Ovary (tissue), 9 donors: ENCODE measurements around the gene SANBR. TPM values are rescaled to one million over a fixed set of nuclear protein-coding genes. Genes with fewer than 3 reads are reported as not detected.

Source experiments
- DNase-seq, 5 donors: peaks; one replicate each; pipeline ENCODE4 v3.0.0-alpha.2; 2019 to 2020
- H3K27ac ChIP-seq, 2 donors: fragments of 200-600 bp; one replicate each; pipeline versions ENCODE4 v1.5.1 to v1.8.0; 2019 to 2022
- H3K27me3 ChIP-seq: fragments of 200-600 bp; one replicate; pipeline ENCODE4 v1.8.0; 2022
- H3K36me3 ChIP-seq: fragments of 200-600 bp; sonication (generic); one replicate; pipeline ENCODE4 v1.5.1; 2019
- H3K4me1 ChIP-seq: one replicate; pipeline ENCODE4 v1.8.1; 2013; ENCODE audit warnings: mild to moderate bottlenecking, moderate library complexity; ENCODE audit not compliant: insufficient read depth
- H3K4me3 ChIP-seq: fragments of 200-600 bp; sonication (generic); one replicate; pipeline ENCODE4 v1.5.1; 2017
- H3K9me3 ChIP-seq, 2 donors: fragments of 200-600 bp in 1 of 2; sonication (generic) in 1 of 2; one replicate each; pipeline versions ENCODE4 v1.5.1 to v1.8.1; 2013 to 2019; ENCODE audit warnings: mild to moderate bottlenecking in 1 of 2, moderate library complexity in 1 of 2
- CTCF ChIP-seq, 3 donors: fragments of 450-650 bp in 2 of 3; fragments of 200-600 bp in 1 of 3; IDR thresholded peaks; one replicate each; pipeline versions ENCODE4 v1.5.1 to v1.8.0; 2016 to 2022; ENCODE audit warnings: antibody characterized with exemption in 3 of 3, mild to moderate bottlenecking in 1 of 3
- EP300 ChIP-seq: sonication (generic); formaldehyde crosslinking; IDR thresholded peaks from one replicate; pipeline ENCODE4 v1.6.1; 2017; ENCODE audit warnings: antibody characterized with exemption
- POLR2A ChIP-seq: fragments of 450-650 bp; IDR thresholded peaks from one replicate; pipeline ENCODE4 v1.6.1; 2017; ENCODE audit warnings: antibody characterized with exemption, mild to moderate bottlenecking, moderate library complexity
- WGBS, 3 donors: extraction: QIAGEN DNeasy Blood & Tissue Kit in 1 of 3; methylation state at CpG; one replicate each; pipeline versions ENCODE4 v1.1.5 to v1.1.7; 2013 to 2017; 5-methylcytosine and 5-hydroxymethylcytosine counted together
- intact Hi-C, 4 donors: fragments of 100-400 bp; cut with DNase I; formaldehyde crosslinking; loops; one replicate each; pipeline versions ENCODE4 v1.11.0 to v1.15.1; 2022 to 2023
- polyA plus RNA-seq, 2 donors: library from polyadenylated mRNA; stranded (reverse); fragments of 200-250 nt in 1 of 2; fragments of 350-450 nt in 1 of 2; fragmentation: Illumina TruSeq in 1 of 2; extraction: RNeasy Lipid Tissue Mini Kit (QIAGEN cat#74804) in 1 of 2; gene quantifications; one replicate each; pipeline ENCODE4 v1.2.3, GENCODE V29; 2013 to 2014
- total RNA-seq, 7 donors: library from RNA; depleted of rRNA in 2 of 7; stranded (reverse); fragments of >200 nt in 2 of 7; fragmentation: NEBNext Ultra II Directional in 3 of 7; extraction: Animal tissue kit (Norgen Biotek cat#: 25700) in 3 of 7; gene quantifications; one replicate each; pipeline versions ENCODE4 v1.1.0 to v1.2.4, GENCODE V29; 2016 to 2023
- donor health status: DM: no; HTN: no; CAD: no; lungs with moderate emphysema.
- donor health status: DM: no; HTN: no; CAD: no.
- donor health status: Bipolar disorder and iron deficiency.
- donor health status: DM: yes; HTN: yes; CAD: no.
- donor health status: DM: no; HTN: no; CAD: no.
- donor health status: DM: yes; HTN: yes; CAD: no.

Gene SANBR
- total and polyA plus RNA-seq, 9 donors = 2.7 to 9.5 (median 5.0) TPM

- no peak for DNase-seq
- no peaks in the 10 kb centered on the region for H3K27me3 ChIP-seq
- no peak overlapping the region for H3K27ac ChIP-seq
- no peaks in the 10 kb centered on the region for H3K4me1 ChIP-seq
- H3K4me3 ChIP-seq = no peak overlapping the region
- TF ChIP-seq EP300 (no peak), CTCF (IDR thresholded peaks at IDR 0.05) (no peak), POLR2A (no peak)
- 66 to 75% (median 68%) methylated on average over 6 of the region's 6 CpGs for WGBS, 3 donors
- no peaks in the 10 kb centered on the region for H3K36me3 ChIP-seq
- intact Hi-C loops = no loop called here
- no peaks in the 10 kb centered on the region for H3K9me3 ChIP-seq
Observed at GRCh38 chr2:61114147-61114546, 48.5 kb downstream of the SANBR start.

Other genes starting within 250 kb of the SANBR start
- 10 to 100 TPM; 16.0 to 45.1 (median 20.9) TPM for gene REL, start 184.3 kb upstream of the SANBR start, total RNA-seq
- 1 to 10 TPM; 3.8 to 6.1 TPM for gene REL, start 184.3 kb upstream of the SANBR start, polyA plus RNA-seq
- 10 to 100 TPM; 16.5 to 28.1 (median 22.5) TPM for gene PEX13, start 48.2 kb upstream of the SANBR start, total RNA-seq
- gene PEX13, start 48.2 kb upstream of the SANBR start, polyA plus RNA-seq = 10 to 100 TPM; 12.4 to 13.2 TPM
- 1 to 10 TPM; 4.7 to 9.4 (median 6.9) TPM for gene PUS10, start 47.6 kb upstream of the SANBR start, total RNA-seq
- gene PUS10, start 47.6 kb upstream of the SANBR start, polyA plus RNA-seq = 1 to 10 TPM; 4.5 to 4.9 TPM
- 10 to 100 TPM in 6 of 7 donors, 1 to 10 TPM in 1; 8.6 to 19.6 (median 15.6) TPM for gene C2orf74, start 96.3 kb downstream of the SANBR start, total RNA-seq
- 10 to 100 TPM; 22.1 to 36.7 TPM for gene C2orf74, start 96.3 kb downstream of the SANBR start, polyA plus RNA-seq